Measurements from ENCODE around the gene CAB39L. TPM values are rescaled to one million over a fixed set of nuclear protein-coding genes. Genes with fewer than 3 reads are reported as not detected.

CAB39L gene
- total RNA-seq, 2 donors from 2014 or later: 3.4 to 5.9 TPM

DNA sequence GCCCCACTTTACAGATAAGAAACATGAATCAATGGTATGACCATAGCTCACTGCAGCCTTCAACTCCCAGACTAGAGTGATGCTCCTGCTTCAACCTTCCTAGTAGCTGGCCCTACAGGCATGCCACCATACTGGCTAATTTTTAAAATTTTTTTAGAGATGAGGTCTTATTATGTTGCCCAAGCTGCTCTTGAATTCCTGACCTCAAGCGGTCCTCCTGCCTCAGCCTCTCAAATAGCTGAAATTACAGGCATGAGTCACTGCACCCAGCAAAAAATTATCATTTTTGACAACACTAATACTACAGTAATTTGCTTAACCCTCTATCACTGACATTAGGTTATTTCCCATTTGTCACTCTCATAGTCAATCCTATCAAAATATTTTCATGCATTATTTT lies 14.7 kb downstream of the CAB39L start:
- H3K4me3 Mint-ChIP-seq: no peak overlapping the region
- DNase-seq: no peak
- ATAC-seq: no peak
- no peaks in the 10 kb centered on the region for H3K9me3 ChIP-seq (ENCODE audit: control insufficient read depth, low read length, poor library complexity, severe bottlenecking)
- H3K27me3 Mint-ChIP-seq: no peaks in the 10 kb centered on the region
- peaks cover 4% of the 10 kb centered on the region for H3K4me1 Mint-ChIP-seq
- no peak overlapping the region for H3K27ac Mint-ChIP-seq
- peaks cover 5% of the 10 kb centered on the region for H3K36me3 Mint-ChIP-seq (ENCODE audit: low read depth)

DNA sequence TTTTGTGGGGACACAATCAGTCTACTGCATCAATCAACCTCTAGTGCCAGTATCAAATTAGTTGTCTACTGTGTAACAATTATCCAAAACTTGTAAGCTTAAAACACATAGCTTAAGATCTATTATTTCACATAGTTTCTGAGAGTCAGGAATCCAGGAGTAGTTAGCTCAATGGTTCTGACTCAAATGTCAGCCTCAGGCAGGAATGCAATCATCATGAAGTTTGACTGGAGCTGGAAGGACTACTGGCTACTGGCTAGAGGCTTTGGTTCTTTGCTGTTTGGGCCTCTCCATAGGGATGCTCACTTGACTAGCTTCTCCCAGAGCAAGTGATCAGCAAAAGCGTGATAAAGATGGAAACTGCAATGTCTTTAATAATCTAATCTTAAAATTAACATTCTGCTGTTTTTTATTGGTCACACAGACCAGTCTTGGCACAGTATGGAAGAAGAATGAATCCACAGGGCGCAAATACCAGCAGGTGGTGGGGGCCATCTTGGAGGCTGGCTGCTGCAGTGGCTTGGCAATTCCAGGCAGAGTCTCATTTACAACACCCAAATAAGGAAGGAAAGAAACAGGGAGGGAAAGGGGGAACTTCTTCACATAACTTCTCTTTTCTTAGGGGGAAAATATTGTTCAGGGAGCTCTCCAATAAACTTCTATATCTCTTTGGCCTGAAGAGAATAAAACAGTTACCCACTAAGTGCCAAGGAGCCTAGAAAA lies 15.7 kb downstream of the CAB39L start:
- Mint-ChIP-seq H3K4me1 (peaks cover 4% of the 10 kb centered on the region), H3K27me3 (no peaks in the 10 kb centered on the region)

DNA sequence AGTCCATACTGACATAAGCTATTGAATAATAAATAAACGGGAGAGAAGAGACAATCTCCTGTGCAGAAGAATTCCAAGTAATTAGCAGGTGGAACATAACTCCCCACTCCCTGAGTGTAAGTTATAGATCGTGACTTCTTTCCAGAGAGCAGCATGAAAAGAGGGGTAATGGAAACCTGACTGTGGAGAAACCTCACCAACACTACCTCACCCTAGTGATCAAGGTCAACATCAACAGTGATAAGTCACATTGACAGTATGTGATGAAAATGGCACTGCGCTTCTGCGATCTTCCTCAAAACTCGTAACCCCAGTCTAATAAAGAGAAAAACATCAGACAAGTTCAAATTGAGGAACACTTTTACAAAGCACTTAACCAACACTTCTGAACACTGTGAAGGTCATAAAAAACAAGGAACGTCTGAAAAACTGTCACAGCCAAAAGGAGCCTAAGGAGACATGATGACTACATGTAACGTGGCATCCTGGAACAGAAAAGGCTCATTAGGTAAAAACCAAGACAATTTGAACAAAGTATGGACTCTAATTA lies 19.8 kb downstream of the CAB39L start:
- no peaks in the 10 kb centered on the region for H3K9me3 ChIP-seq (ENCODE audit: control insufficient read depth, low read length, poor library complexity, severe bottlenecking)
- Mint-ChIP-seq H3K27me3 (no peaks in the 10 kb centered on the region), H3K4me3 (no peak overlapping the region), H3K36me3 (ENCODE audit: low read depth) (peaks cover 2% of the 10 kb centered on the region), H3K27ac (no peak overlapping the region), H3K4me1 (peaks cover 2% of the 10 kb centered on the region)
- no peak for DNase-seq
- ATAC-seq: no peak

More for the DNA sequence above, 15.7 kb downstream of the CAB39L start:
- Mint-ChIP-seq H3K4me3 (no peak overlapping the region), H3K27ac (no peak overlapping the region), H3K36me3 (ENCODE audit: low read depth) (peaks cover 2% of the 10 kb centered on the region)
- ATAC-seq (no peak), DNase-seq (no peak)
- H3K9me3 ChIP-seq (ENCODE audit: control insufficient read depth, low read length, poor library complexity, severe bottlenecking): no peaks in the 10 kb centered on the region

DNA sequence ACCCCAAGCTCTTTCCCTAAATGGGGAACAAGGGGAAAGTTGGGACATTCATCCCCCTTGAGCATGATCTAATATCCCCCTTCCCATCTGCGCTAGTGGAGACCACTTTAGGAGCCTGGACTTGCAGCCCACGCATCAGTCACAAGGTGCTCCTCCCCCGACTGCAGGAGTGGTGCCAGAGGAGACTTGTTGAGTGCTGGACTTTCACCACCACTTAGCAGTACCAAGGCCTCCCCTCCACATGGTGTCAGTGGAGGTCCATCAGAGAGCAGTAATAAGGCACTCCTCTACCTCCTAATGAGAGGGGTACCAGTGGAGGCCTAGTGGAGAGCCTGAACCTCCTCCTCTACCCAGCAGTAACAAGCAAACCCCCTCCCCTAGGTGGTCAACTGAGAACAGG lies 22.5 kb downstream of the CAB39L start:
- Mint-ChIP-seq H3K27me3 (peaks cover 5% of the 10 kb centered on the region), H3K36me3 (ENCODE audit: low read depth) (no peaks in the 10 kb centered on the region), H3K4me3 (no peak overlapping the region), H3K4me1 (peaks cover 2% of the 10 kb centered on the region), H3K27ac (no peak overlapping the region)
- ATAC-seq (peak; percentile 59), DNase-seq (no peak)
- H3K9me3 ChIP-seq (ENCODE audit: control insufficient read depth, low read length, poor library complexity, severe bottlenecking): no peaks in the 10 kb centered on the region

- Mint-ChIP-seq H3K27ac (no peak overlapping the region), H3K4me3 (no peak overlapping the region), H3K4me1 (peaks cover 2% of the 10 kb centered on the region), H3K36me3 (ENCODE audit: low read depth) (no peaks in the 10 kb centered on the region), H3K27me3 (peaks cover 5% of the 10 kb centered on the region)
- no peaks in the 10 kb centered on the region for H3K9me3 ChIP-seq (ENCODE audit: control insufficient read depth, low read length, poor library complexity, severe bottlenecking)
- DNase-seq (no peak), ATAC-seq (no peak)
Measured at GRCh38 chr13:49419276-49419675, 24.6 kb downstream of the CAB39L start.

- peaks cover 4% of the 10 kb centered on the region for H3K36me3 Mint-ChIP-seq (ENCODE audit: low read depth)
- ATAC-seq (no peak), DNase-seq (no peak)
- H3K9me3 ChIP-seq (ENCODE audit: control insufficient read depth, low read length, poor library complexity, severe bottlenecking): no peaks in the 10 kb centered on the region
- peaks cover 4% of the 10 kb centered on the region for H3K4me1 Mint-ChIP-seq
- no peak overlapping the region for H3K4me3 Mint-ChIP-seq
- peaks cover 5% of the 10 kb centered on the region for H3K27me3 Mint-ChIP-seq
- H3K27ac Mint-ChIP-seq: no peak overlapping the region
Measured at GRCh38 chr13:49418206-49418605, 25.7 kb downstream of the CAB39L start.

GRCh38 chr13:49417161-49417560 lies 26.7 kb downstream of the CAB39L start:
- Mint-ChIP-seq H3K27me3 (peaks cover 5% of the 10 kb centered on the region), H3K4me3 (no peak overlapping the region), H3K4me1 (peaks cover 4% of the 10 kb centered on the region), H3K36me3 (ENCODE audit: low read depth) (peaks cover 4% of the 10 kb centered on the region), H3K27ac (no peak overlapping the region)
- H3K9me3 ChIP-seq (ENCODE audit: control insufficient read depth, low read length, poor library complexity, severe bottlenecking): no peaks in the 10 kb centered on the region
- no peak for ATAC-seq
- no peak for DNase-seq

DNA sequence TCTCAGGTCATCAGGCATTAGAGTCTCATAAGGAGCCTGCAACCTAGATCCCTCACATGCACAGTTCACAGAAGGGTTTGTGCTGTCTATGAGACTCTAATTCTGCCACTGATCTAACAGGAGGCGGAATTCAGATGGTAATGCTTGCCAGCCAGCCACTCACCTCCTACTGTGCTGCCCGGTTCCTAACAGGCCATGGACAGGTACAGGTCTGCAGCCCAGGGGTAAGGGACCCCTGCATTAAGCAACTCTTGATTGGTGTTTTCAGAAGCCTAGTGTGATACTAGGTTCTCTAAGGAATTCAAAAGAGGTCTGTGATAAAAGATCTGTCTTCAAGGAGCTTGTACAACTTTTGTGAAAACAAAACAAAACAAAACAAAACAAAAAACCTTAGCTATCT lies 31.1 kb downstream of the CAB39L start:
- DNase-seq (no peak), ATAC-seq (no peak)
- Mint-ChIP-seq H3K27me3 (no peaks in the 10 kb centered on the region), H3K4me3 (no peak overlapping the region), H3K36me3 (ENCODE audit: low read depth) (peaks cover 5% of the 10 kb centered on the region), H3K4me1 (peaks cover 2% of the 10 kb centered on the region), H3K27ac (no peak overlapping the region)
- no peaks in the 10 kb centered on the region for H3K9me3 ChIP-seq (ENCODE audit: control insufficient read depth, low read length, poor library complexity, severe bottlenecking)

- peaks cover 2% of the 10 kb centered on the region for H3K4me1 Mint-ChIP-seq
- peaks cover 6% of the 10 kb centered on the region for H3K36me3 Mint-ChIP-seq (ENCODE audit: low read depth)
- no peak for ATAC-seq
- H3K27me3 Mint-ChIP-seq: no peaks in the 10 kb centered on the region
- DNase-seq: no peak
- no peak overlapping the region for H3K27ac Mint-ChIP-seq
- H3K9me3 ChIP-seq (ENCODE audit: control insufficient read depth, low read length, poor library complexity, severe bottlenecking): no peaks in the 10 kb centered on the region
- H3K4me3 Mint-ChIP-seq: no peak overlapping the region
Measured at GRCh38 chr13:49411353-49411752, 32.5 kb downstream of the CAB39L start.

DNA sequence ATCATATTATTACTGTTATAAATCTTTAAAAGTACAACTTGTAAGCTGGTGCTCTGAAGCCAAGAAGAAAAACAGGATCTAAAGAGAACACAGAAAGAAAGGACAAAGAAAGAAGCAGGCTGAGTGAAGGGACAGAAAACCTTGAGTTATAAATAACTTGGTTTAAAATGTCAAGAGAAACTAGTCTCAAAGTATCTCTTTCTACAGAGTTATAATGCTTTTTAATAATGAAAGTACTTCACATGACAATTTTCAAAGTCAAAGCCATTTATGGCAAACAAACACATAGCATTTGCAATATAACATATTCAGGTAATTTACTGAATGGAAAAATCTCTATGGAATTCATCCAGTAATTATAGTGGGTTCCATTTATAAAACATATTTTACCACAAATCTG lies 33.4 kb downstream of the CAB39L start:
- ATAC-seq (no peak), DNase-seq (no peak)
- no peaks in the 10 kb centered on the region for H3K27me3 Mint-ChIP-seq
- H3K9me3 ChIP-seq (ENCODE audit: control insufficient read depth, low read length, poor library complexity, severe bottlenecking): no peaks in the 10 kb centered on the region
- H3K36me3 Mint-ChIP-seq (ENCODE audit: low read depth): peaks cover 6% of the 10 kb centered on the region
- peaks cover 2% of the 10 kb centered on the region for H3K4me1 Mint-ChIP-seq
- H3K27ac Mint-ChIP-seq: no peak overlapping the region
- H3K4me3 Mint-ChIP-seq: no peak overlapping the region

GRCh38 chr13:49410006-49410405 lies 33.9 kb downstream of the CAB39L start:
- Mint-ChIP-seq H3K27ac (no peak overlapping the region), H3K4me3 (no peak overlapping the region), H3K4me1 (peaks cover 2% of the 10 kb centered on the region), H3K36me3 (ENCODE audit: low read depth) (peaks cover 6% of the 10 kb centered on the region), H3K27me3 (no peaks in the 10 kb centered on the region)
- DNase-seq (no peak), ATAC-seq (no peak)
- no peaks in the 10 kb centered on the region for H3K9me3 ChIP-seq (ENCODE audit: control insufficient read depth, low read length, poor library complexity, severe bottlenecking)

GRCh38 chr13:49409008-49409407 lies 34.9 kb downstream of the CAB39L start:
- Mint-ChIP-seq H3K4me1 (peaks cover 2% of the 10 kb centered on the region), H3K36me3 (ENCODE audit: low read depth) (peaks cover 6% of the 10 kb centered on the region), H3K27me3 (no peaks in the 10 kb centered on the region), H3K27ac (no peak overlapping the region), H3K4me3 (no peak overlapping the region)
- ATAC-seq: no peak
- peaks cover 4% of the 10 kb centered on the region for H3K9me3 ChIP-seq (ENCODE audit: control insufficient read depth, low read length, poor library complexity, severe bottlenecking)
- no peak for DNase-seq

DNA sequence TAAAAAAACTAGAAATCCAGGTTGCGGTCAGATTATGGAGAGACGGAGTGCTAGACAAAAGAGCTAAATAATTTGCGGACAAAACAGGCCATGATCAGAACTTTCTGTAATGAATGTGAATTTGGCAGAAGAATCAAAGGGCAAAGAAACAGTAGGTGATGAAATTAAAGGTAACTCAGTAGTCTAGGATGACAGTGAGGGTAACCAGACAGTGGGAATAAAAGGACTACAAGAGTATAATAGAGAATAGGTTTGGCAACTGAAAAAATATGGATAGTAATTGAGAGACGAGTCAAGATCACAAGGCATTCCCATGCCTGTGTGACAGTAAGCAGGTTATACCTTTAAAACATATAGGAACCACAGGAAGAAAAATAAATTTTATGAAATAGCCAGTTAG lies 35.9 kb downstream of the CAB39L start:
- H3K36me3 Mint-ChIP-seq (ENCODE audit: low read depth): peaks cover 2% of the 10 kb centered on the region
- H3K27me3 Mint-ChIP-seq: no peaks in the 10 kb centered on the region
- H3K4me1 Mint-ChIP-seq: no peaks in the 10 kb centered on the region
- ATAC-seq: no peak
- peaks cover 4% of the 10 kb centered on the region for H3K9me3 ChIP-seq (ENCODE audit: control insufficient read depth, low read length, poor library complexity, severe bottlenecking)
- DNase-seq: no peak
- H3K4me3 Mint-ChIP-seq: no peak overlapping the region
- no peak overlapping the region for H3K27ac Mint-ChIP-seq

GRCh38 chr13:49407068-49407467 lies 36.8 kb downstream of the CAB39L start:
- Mint-ChIP-seq H3K36me3 (ENCODE audit: low read depth) (peaks cover 2% of the 10 kb centered on the region), H3K4me1 (no peaks in the 10 kb centered on the region), H3K4me3 (no peak overlapping the region), H3K27ac (no peak overlapping the region), H3K27me3 (no peaks in the 10 kb centered on the region)
- H3K9me3 ChIP-seq (ENCODE audit: control insufficient read depth, low read length, poor library complexity, severe bottlenecking): peaks cover 4% of the 10 kb centered on the region
- DNase-seq (no peak), ATAC-seq (no peak)

All from T-helper 17 cell (primary cell).